A549 (cell line): ENCODE measurements around the gene AHSG.

Experiments used
- BHLHE40 ChIP-seq: IDR thresholded peaks from 2 replicates; pipeline ENCODE4 v1.6.1; 2012; ENCODE audit warnings: low read depth, low read length, inconsistent platforms
- CBX8 ChIP-seq: fragments of 200-600 bp; sonication (generic); IDR thresholded peaks from 2 replicates; pipeline ENCODE4 v1.6.1; 2016
- CHD4 ChIP-seq: fragments of 200-600 bp; sonication (generic); IDR thresholded peaks from 2 replicates; pipeline ENCODE4 v1.6.1; 2016; ENCODE audit warnings: antibody characterized with exemption, mild to moderate bottlenecking, borderline replicate concordance
- ESRRA ChIP-seq: fragments of 150-350 bp; IDR thresholded peaks from 2 replicates; pipeline ENCODE4 v1.6.1; 2014; ENCODE audit warnings: mild to moderate bottlenecking, low read length, borderline replicate concordance
- HOXA7 ChIP-seq: fragments of 250-450 bp; sonication (Bioruptor Pico); IDR thresholded peaks from 2 replicates; pipeline ENCODE4 v1.5.0; 2020; ENCODE audit warnings: mild to moderate bottlenecking, moderate library complexity
- JUN ChIP-seq, 2 experiments: fragments of >200 bp; sonication (Bioruptor Twin); formaldehyde crosslinking; IDR thresholded peaks; 2 replicates in 1 of 2; 3 replicates in 1 of 2; pipeline ENCODE4 v1.6.1; 2016 to 2017
- MYC ChIP-seq: IDR thresholded peaks from 2 replicates; pipeline ENCODE4 v1.6.1; 2012; ENCODE audit warnings: mild to moderate bottlenecking, inconsistent platforms, low read length, improper control_type of control experiment, borderline replicate concordance
- POLR2A ChIP-seq: IDR thresholded peaks from 2 replicates; pipeline ENCODE4 v1.6.1; 2012; ENCODE audit warnings: mild to moderate bottlenecking, low read length
- TF ChIP-seq, protein P1 (sequence below): fragments of >200 bp; sonication (Bioruptor Twin); formaldehyde crosslinking; IDR thresholded peaks from 3 replicates; pipeline ENCODE4 v1.5.1; 2016
- TF ChIP-seq, protein P2 (sequence below): IDR thresholded peaks from 2 replicates; pipeline ENCODE4 v1.6.1; 2012
- TF ChIP-seq, protein P3 (sequence below): fragments of 200-600 bp; sonication (generic); IDR thresholded peaks from 2 replicates; pipeline ENCODE4 v1.6.1; 2016; ENCODE audit warnings: antibody characterized with exemption, mild to moderate bottlenecking, moderate library complexity

DNA sequence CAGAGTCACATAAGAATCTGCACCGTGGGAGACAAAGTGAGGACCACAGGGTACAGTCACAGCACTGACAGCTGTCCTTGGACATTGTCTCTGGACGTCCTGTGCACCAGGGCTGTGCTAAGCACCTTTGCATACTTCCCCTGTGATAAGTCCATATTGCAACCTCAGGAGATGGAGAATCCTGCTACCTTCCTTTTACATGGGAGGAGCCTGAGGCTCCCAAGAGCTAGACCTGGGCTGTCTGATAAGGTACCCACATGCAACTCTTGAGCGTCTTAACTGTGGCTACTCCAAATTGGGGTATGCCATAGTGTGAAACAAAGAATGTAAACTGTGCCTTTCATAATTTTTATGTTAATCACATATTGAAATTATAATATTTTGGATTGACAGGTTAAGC lies 24.8 kb downstream of the AHSG start:
- TF ChIP-seq, protein P1, sequence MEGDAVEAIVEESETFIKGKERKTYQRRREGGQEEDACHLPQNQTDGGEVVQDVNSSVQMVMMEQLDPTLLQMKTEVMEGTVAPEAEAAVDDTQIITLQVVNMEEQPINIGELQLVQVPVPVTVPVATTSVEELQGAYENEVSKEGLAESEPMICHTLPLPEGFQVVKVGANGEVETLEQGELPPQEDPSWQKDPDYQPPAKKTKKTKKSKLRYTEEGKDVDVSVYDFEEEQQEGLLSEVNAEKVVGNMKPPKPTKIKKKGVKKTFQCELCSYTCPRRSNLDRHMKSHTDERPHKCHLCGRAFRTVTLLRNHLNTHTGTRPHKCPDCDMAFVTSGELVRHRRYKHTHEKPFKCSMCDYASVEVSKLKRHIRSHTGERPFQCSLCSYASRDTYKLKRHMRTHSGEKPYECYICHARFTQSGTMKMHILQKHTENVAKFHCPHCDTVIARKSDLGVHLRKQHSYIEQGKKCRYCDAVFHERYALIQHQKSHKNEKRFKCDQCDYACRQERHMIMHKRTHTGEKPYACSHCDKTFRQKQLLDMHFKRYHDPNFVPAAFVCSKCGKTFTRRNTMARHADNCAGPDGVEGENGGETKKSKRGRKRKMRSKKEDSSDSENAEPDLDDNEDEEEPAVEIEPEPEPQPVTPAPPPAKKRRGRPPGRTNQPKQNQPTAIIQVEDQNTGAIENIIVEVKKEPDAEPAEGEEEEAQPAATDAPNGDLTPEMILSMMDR: no peak
- no peak for TF ChIP-seq ESRRA
- TF ChIP-seq CBX8: no peak
- no peak for TF ChIP-seq POLR2A
- TF ChIP-seq, protein P2, sequence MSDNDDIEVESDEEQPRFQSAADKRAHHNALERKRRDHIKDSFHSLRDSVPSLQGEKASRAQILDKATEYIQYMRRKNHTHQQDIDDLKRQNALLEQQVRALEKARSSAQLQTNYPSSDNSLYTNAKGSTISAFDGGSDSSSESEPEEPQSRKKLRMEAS: no peak
- TF ChIP-seq JUN (IDR thresholded peaks at IDR 0.05): no peak
- TF ChIP-seq, protein P3, sequence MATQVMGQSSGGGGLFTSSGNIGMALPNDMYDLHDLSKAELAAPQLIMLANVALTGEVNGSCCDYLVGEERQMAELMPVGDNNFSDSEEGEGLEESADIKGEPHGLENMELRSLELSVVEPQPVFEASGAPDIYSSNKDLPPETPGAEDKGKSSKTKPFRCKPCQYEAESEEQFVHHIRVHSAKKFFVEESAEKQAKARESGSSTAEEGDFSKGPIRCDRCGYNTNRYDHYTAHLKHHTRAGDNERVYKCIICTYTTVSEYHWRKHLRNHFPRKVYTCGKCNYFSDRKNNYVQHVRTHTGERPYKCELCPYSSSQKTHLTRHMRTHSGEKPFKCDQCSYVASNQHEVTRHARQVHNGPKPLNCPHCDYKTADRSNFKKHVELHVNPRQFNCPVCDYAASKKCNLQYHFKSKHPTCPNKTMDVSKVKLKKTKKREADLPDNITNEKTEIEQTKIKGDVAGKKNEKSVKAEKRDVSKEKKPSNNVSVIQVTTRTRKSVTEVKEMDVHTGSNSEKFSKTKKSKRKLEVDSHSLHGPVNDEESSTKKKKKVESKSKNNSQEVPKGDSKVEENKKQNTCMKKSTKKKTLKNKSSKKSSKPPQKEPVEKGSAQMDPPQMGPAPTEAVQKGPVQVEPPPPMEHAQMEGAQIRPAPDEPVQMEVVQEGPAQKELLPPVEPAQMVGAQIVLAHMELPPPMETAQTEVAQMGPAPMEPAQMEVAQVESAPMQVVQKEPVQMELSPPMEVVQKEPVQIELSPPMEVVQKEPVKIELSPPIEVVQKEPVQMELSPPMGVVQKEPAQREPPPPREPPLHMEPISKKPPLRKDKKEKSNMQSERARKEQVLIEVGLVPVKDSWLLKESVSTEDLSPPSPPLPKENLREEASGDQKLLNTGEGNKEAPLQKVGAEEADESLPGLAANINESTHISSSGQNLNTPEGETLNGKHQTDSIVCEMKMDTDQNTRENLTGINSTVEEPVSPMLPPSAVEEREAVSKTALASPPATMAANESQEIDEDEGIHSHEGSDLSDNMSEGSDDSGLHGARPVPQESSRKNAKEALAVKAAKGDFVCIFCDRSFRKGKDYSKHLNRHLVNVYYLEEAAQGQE: no peak
- no peak for TF ChIP-seq CHD4
- TF ChIP-seq BHLHE40: no peak
- TF ChIP-seq HOXA7 (CRISPR knock-in tag): no peak
- no peak for TF ChIP-seq MYC
